Activated T-cell treated with anti-CD3 and anti-CD28 coated beads, Interleukin-2, amount 50 U/mL, for 1 hour (primary cell): ENCODE results near the gene PRDM16.

ENCODE experiments used
- DNase-seq: peaks from one replicate; pipeline ENCODE4 v3.0.0-alpha.2; 2020

The PRDM16 gene

DNA sequence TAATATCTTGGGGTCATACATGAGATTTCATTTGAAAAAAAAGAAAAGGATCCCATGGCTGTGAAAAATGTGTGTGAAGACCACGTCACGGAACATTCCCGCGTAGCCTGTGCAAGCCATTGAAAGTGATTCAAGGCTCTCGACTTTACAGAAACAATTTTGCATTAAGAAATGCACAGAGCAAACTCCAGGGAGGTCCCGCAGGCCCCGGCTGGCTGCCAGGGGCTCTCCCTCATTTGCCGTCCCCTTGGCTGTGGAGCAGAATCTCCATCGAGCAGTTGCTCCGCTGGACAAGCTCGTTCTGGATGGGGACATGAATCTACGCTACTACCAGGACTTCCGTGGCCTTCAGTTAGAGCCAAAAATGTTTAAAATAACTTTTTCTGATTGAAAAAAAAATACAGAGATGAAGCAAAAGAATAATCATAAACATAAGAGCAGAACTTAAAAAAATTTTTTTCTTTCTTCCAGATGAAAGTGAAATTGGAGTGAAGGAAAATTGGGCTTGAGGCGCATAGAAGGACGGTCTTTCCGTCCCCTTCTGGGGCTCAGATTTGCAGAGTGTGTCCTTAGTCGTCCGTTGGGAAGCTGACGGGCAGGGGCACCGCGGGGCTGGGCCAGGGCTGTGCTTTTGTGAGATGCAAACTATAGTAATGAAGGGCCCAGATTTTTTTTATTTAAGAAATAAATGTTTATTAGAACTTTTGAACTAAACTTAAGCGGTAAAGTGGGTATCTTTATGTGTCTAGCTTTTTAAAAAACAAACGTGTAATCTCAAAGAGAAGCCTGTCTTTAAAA lies 317.4 kb downstream of the PRDM16 start:
- no peak for DNase-seq

DNA sequence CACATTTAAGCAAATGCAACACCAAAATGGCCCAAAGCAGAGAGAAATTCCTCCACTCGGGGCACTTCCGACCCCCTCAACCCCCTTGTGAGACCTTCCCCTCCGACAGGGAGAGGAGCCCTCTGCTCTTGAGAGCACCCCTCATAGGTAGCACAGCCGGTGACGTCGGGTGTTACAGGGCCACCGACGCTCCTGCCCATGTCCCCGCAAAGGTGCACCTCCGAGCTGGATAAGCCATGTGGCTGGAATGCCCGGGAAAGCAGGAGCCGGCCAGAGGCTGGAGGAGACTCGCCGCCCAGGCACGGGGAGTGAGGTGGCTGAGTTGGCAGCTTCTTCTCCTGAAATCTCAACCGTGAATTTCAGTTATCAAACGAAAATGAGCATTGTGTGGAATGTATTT lies 318.4 kb downstream of the PRDM16 start:
- no peak for DNase-seq

DNA sequence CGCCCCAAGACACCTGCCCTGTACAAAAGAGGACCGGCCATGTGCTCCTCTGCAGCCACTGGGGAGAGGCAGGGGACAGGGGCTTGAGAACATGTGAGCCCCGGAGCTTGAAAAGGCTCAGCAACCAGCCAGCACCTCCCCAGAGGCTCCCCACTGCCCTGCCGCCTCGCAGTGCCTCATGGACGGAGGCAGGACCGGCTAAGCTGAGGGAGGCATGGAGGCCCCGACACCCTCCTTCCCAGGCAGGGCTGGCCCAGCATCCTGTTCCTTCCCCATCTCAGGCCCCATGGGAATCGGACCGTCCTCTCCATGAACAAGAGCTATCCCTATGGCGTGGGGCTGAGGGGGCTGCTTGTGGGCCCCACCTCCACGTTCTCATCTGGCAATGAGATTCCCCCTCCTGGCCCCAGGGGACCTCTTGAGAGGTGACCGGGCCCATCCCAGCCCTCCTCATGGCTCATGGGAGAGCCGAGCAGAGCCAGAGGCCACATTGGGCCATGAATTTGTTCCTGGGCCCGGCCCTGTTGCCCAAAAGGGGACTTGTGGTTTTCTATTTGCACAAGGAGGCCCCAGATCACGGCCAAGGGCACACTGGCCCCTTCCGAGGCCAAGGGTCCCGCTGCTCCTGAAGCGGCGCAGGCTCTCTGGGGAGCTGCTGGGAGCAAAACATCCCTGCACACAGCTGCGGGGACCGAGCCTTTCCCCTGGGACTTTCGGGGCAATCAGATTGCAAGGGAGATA lies 320.3 kb downstream of the PRDM16 start:
- DNase-seq = no peak

DNA sequence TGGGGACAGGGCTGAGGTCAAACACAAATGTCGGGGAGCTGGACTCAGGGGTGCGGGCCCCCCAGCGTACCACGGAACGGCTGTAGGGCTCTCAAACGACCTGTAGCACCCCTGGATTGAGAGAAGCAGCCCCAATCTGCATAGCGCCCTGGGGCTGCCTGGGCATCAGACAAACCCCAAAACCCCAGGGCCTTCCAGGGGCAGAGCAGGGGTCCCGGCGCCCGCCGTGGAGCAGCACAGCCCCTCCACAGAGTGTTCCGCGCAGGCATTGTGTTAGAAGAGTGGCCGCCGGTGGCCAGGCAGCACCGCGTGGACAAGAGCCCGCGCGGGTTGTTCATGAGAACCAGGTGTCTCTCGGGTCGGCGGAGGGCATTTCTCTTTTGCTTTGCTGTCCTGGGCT lies 321.3 kb downstream of the PRDM16 start:
- DNase-seq = no peak

GRCh38 chr1:3391711-3392110 lies 322.7 kb downstream of the PRDM16 start:
- no peak for DNase-seq

GRCh38 chr1:3393024-3393986 lies 324.3 kb downstream of the PRDM16 start:
- DNase-seq = no peak

DNA sequence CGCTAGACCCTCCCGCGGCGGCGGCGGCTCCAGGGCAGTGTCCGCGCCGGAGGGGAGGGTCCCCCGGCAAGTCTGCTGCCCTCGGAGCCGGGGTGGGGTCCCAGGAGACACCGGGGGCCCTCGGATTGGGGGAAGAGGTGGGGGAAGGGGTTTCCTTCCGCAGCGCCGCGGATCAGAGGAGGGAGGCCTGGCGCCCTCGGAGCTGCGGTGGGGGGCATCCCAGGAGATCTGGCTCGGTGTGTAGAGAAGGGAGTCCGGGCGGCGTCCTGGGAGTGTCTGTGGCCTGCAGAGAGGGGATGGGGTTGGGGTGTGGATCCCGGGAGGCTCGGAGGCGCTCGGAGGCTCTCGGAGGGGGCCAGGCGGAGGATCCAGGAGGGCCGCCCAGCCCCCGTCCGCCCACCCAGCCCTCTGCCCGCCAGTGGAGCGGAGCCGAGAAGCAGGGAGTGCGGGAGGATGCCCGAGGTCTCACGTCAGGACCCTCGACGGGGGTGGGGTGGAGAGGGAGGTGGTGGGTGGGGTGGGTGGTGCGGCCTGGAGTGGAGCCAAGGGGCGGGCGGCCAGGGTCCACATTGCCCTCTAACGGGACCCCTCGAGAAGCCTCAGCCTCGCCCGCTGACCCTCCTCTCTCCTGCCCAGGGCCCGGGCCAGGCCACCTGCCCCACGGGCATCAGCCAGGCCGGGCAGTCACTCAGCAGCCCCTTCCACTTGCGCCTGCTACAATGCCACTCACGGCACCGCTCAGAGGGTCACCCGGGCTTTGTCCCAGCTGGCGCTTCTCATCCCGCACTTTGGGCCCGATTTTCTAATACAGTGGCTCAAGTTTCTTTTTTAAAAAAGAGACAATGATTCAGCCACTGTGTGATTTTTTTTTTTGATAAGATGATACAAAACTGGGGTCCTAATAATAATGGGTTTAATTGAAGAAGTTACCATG lies 325.3 kb downstream of the PRDM16 start:
- DNase-seq = no peak

- DNase-seq = no peak
Observed at GRCh38 chr1:3396411-3396810, 327.4 kb downstream of the PRDM16 start.

DNA sequence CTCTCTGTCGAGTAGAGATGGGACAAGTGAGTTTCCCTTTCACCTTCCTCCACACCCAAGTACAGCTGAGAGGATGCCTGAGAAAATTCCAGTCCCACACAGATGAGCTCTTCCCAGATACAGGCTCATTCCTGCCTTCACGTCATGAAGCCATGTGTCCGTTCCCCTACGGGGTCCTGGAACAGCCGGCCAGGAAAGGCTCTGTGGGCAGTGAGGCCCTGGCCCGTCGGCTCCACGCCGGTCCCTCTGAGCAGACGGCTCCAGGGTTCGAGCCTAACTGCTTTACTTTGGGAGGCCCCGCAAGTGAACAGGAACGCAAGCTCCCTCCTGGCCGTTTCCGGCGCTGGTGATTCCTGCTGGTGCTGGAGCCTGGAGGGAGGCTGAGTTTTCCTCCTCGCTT lies 328.3 kb downstream of the PRDM16 start:
- DNase-seq = no peak

DNA sequence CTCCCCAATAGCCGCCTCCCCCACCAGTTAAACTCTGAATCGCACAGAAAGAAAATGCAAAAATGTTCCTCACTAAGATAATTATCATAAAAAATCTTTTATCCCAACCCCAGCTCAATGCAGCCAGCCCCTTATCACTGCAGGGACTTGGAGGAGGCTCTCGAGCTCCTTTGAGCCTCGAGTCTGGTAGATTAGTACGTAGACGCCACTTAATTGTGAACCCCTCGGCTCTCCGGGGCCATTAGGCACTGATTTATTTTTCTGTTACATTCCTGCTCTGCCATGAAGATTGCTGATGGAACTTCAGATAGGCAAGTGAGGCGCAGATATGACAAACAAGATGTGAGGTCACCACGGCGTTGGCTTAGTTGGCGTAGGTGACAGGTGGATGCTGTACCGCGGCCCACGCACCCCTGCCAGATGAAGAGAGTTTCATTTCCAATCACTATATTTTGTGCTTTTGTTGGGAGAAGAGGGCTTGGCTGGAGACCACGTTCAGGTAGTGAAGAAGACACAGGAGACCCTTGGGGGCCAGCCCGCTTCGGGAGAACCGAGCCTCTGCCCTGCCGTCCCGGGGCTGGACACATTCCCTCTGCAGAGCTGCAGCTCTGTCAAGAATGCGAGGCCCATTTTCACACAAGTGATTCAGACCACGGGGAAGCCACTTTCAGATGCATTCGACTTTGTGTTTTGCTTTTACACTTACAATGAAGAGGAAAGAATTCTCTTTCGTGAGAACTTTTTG lies 329.6 kb downstream of the PRDM16 start:
- no peak for DNase-seq

DNA sequence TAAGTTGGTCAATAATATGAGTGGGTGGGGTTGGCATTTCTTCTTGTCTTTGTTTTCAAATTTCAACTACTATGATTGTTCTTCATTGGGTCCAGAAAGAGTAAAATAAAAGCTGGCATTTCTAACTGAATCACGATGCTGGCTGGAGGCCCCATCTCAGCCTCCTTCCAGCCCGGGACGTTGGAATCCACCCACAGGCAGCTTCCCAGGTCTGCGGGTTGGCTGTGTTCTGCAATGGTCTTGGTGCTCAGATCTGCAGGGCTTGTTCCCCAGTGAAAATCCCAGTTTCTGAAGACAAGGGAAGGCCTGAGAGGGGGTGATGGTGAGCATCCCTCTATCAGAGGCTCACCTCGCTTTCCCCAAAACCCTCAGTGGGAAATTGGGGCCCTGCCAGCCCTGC lies 330.7 kb downstream of the PRDM16 start:
- DNase-seq = no peak

GRCh38 chr1:3401585-3402257 lies 332.7 kb downstream of the PRDM16 start:
- DNase-seq = no peak

DNA sequence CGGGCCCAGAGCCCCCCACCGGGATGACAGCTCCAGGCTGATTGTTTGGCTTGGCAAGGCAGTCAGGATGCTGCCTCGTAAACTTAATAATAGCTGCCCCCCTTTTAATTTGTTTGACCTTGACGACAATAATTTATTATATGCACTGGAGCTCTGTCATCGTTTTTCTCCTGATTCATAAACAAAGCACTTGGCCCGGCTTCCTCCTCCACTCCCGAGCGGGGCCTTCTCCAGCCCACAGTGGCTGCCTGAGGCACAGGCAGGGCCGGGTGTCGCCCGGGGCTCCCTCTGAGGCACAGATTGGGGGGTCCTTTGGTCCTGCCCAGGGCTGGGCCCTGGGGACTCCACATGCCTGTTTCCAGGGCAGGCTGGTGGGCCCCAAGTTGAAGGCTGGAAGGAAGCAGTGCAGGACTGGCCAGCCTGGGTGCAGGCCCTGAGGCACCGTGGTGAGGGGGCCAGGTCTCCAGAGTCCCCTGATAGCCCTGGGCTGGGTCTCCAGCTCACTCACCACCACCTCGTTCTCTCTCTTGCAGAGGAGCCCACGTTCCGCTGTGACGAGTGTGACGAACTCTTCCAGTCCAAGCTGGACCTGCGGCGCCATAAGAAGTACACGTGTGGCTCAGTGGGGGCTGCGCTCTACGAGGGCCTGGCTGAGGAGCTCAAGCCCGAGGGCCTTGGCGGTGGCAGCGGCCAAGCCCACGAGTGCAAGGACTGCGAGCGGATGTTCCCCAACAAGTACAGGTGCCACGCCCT lies 333.4 kb downstream of the PRDM16 start:
- no peak for DNase-seq

DNA sequence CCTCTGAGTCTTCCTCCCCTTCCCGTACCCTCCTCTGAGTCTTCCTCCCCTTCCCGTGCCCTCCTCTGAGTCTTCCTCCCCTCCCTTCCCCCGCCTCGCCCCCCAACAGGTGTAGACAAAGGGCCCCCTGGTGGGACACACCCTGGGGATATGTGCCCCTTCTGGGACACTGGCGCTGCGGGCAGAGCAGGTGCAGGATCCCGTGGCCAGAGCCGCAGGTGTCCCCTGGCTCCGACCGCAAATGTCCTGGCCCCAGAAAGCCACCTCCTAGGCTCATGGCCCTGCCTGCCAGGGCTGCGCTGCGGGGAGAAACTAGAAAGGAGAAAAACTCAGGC lies 334.0 kb downstream of the PRDM16 start:
- no peak for DNase-seq

GRCh38 chr1:3403388-3404231 lies 334.6 kb downstream of the PRDM16 start:
- no peak for DNase-seq

- DNase-seq = no peak
Observed at GRCh38 chr1:3404301-3404700, 335.3 kb downstream of the PRDM16 start.

- no peak for DNase-seq
Observed at GRCh38 chr1:3404801-3405200, 335.8 kb downstream of the PRDM16 start.

- no peak for DNase-seq
Observed at GRCh38 chr1:3405491-3405890, 336.5 kb downstream of the PRDM16 start.
